ENCODE measurements around the gene OSBPL9.
A peak's percentile ranks its signal among the peaks of the same experiment; 100 is the strongest.
"Not testable (repeated sequence)": the region's sequence is repeated elsewhere in the genome, so short reads cannot be mapped to it uniquely, and the experiment has no call there.

The OSBPL9 gene

GRCh38 chr1:51727366-51727765 lies 110.5 kb downstream of the OSBPL9 start:
- TF ChIP-seq CTBP1 (IDR thresholded peaks at IDR 0.05; ENCODE audit: borderline replicate concordance) (no peak), ARNT (IDR thresholded peaks at IDR 0.05) (no peak), L3MBTL2 (conservative IDR thresholded peaks at IDR 0.05) (no peak), SP1 (IDR thresholded peaks at IDR 0.05) (no peak), HDGF (IDR thresholded peaks at IDR 0.05; ENCODE audit: borderline replicate concordance) (no peak), TARDBP (IDR thresholded peaks at IDR 0.05) (no peak), BHLHE40 (IDR thresholded peaks at IDR 0.05; ENCODE audit: borderline replicate concordance) (no peak), NFRKB (IDR thresholded peaks at IDR 0.05) (no peak)
- no peak for DNase-seq (ENCODE audit: extremely low spot score)
- ChIA-PET POLR2A (no interaction called here), CTCF (no interaction called here)

GRCh38 chr1:51728611-51729155 lies 111.8 kb downstream of the OSBPL9 start:
- no peak for DNase-seq (ENCODE audit: extremely low spot score)
- ChIA-PET CTCF (interaction anchor here (0.7 kb wide), 1 partner anchor 95 kb away, joined by 3 read pairs; no protein-coding TSS in a partner anchor), POLR2A (interaction anchor here (0.8 to 1.9 kb wide), 3 partner anchors 10 to 106 kb away, joined by 3 to 9 read pairs (median 3); no protein-coding TSS in a partner anchor)
- TF ChIP-seq TARDBP (IDR thresholded peaks at IDR 0.05) (no peak), SP1 (IDR thresholded peaks at IDR 0.05) (no peak)

GRCh38 chr1:51729156-51729823 lies 112.4 kb downstream of the OSBPL9 start:
- TF ChIP-seq PKNOX1 (IDR thresholded peaks at IDR 0.05) = no peak
- no peak for TF ChIP-seq L3MBTL2 (conservative IDR thresholded peaks at IDR 0.05)
- ChIA-PET CTCF (no interaction called here), POLR2A (interaction anchor here (0.8 to 1.9 kb wide), 4 partner anchors 9 to 107 kb away, joined by 3 to 9 read pairs (median 3); no protein-coding TSS in a partner anchor)
- DNase-seq (ENCODE audit: extremely low spot score) = peak; percentile 92

- TF ChIP-seq LEF1 (IDR thresholded peaks at IDR 0.05; ENCODE audit: borderline replicate concordance) = no peak
- no peak for TF ChIP-seq FOXA1 (IDR thresholded peaks at IDR 0.05)
- TF ChIP-seq PKNOX1 (IDR thresholded peaks at IDR 0.05) = no peak
- no peak for TF ChIP-seq SP1 (IDR thresholded peaks at IDR 0.05)
- no peak for TF ChIP-seq NFRKB (IDR thresholded peaks at IDR 0.05)
- TF ChIP-seq FOXM1 (IDR thresholded peaks at IDR 0.05; ENCODE audit: borderline replicate concordance) = no peak
- no peak for TF ChIP-seq HDGF (IDR thresholded peaks at IDR 0.05; ENCODE audit: borderline replicate concordance)
- TF ChIP-seq L3MBTL2 (conservative IDR thresholded peaks at IDR 0.05) = no peak
- no peak for TF ChIP-seq ELF4 (IDR thresholded peaks at IDR 0.05)
- TF ChIP-seq ZNF384 (IDR thresholded peaks at IDR 0.05) = no peak
- TF ChIP-seq FOXK2 (IDR thresholded peaks at IDR 0.05) = no peak
- TF ChIP-seq TARDBP (IDR thresholded peaks at IDR 0.05) = no peak
- no peak for TF ChIP-seq BHLHE40 (IDR thresholded peaks at IDR 0.05; ENCODE audit: borderline replicate concordance)
- TF ChIP-seq CTBP1 (IDR thresholded peaks at IDR 0.05; ENCODE audit: borderline replicate concordance) = no peak
- no peak for TF ChIP-seq SUZ12 (IDR thresholded peaks at IDR 0.05)
- no peak for TF ChIP-seq ARNT (IDR thresholded peaks at IDR 0.05)
- CTCF ChIA-PET = no interaction called here
- POLR2A ChIA-PET = interaction anchor here (0.8 to 1.9 kb wide), 2 partner anchors 9 to 30 kb away, joined by 3 to 9 read pairs; no protein-coding TSS in a partner anchor
- peak; percentile 48 for DNase-seq (ENCODE audit: extremely low spot score)
Measured at GRCh38 chr1:51729824-51730301, 113.0 kb downstream of the OSBPL9 start.

- DNase-seq (ENCODE audit: extremely low spot score) = no peak
- ChIA-PET CTCF (interaction anchor here (0.6 to 0.9 kb wide), 2 partner anchors 99 to 240 kb away, joined by 3 read pairs; no protein-coding TSS in a partner anchor), POLR2A (no interaction called here)
- TF ChIP-seq HDGF (IDR thresholded peaks at IDR 0.05; ENCODE audit: borderline replicate concordance) = no peak
Measured at GRCh38 chr1:51731998-51732397, 115.1 kb downstream of the OSBPL9 start.

- TF ChIP-seq LEF1 (IDR thresholded peaks at IDR 0.05; ENCODE audit: borderline replicate concordance) (no peak), TARDBP (IDR thresholded peaks at IDR 0.05) (no peak), NFRKB (IDR thresholded peaks at IDR 0.05) (no peak), SUZ12 (IDR thresholded peaks at IDR 0.05) (no peak), HDGF (IDR thresholded peaks at IDR 0.05; ENCODE audit: borderline replicate concordance) (no peak), ELF4 (IDR thresholded peaks at IDR 0.05) (no peak), SP1 (IDR thresholded peaks at IDR 0.05) (no peak), FOXA1 (IDR thresholded peaks at IDR 0.05) (no peak), L3MBTL2 (conservative IDR thresholded peaks at IDR 0.05) (no peak), ZNF384 (IDR thresholded peaks at IDR 0.05) (no peak), FOXK2 (IDR thresholded peaks at IDR 0.05) (no peak), ARNT (IDR thresholded peaks at IDR 0.05) (no peak)
- POLR2A ChIA-PET = no interaction called here
Measured at GRCh38 chr1:51732701-51733425, 116.0 kb downstream of the OSBPL9 start.

GRCh38 chr1:51733426-51733774 lies 116.5 kb downstream of the OSBPL9 start:
- CTCF ChIA-PET = interaction anchor here (1.2 kb wide), 1 partner anchor 106 kb away, joined by 7 read pairs; no protein-coding TSS in a partner anchor
- POLR2A ChIA-PET; DNase-seq (ENCODE audit: extremely low spot score): not testable (repeated sequence)

More at GRCh38 chr1:51732701-51733425, 116.0 kb downstream of the OSBPL9 start:
- CTCF ChIA-PET = interaction anchor here (0.9 to 1.2 kb wide), 2 partner anchors 100 to 105 kb away, joined by 3 to 7 read pairs; no protein-coding TSS in a partner anchor
- DNase-seq (ENCODE audit: extremely low spot score) = no peak
